Activated T-cell treated with anti-CD3 and anti-CD28 coated beads for 4 hours (primary cell): ENCODE results near the gene ARHGEF6.

ENCODE experiments used
- DNase-seq: peaks from one replicate; pipeline ENCODE4 v3.0.0-alpha.2; 2020

Gene ARHGEF6

GRCh38 chrX:136636121-136636520 is 144.6 kb downstream of the ARHGEF6 start:
- DNase-seq = no peak

DNA sequence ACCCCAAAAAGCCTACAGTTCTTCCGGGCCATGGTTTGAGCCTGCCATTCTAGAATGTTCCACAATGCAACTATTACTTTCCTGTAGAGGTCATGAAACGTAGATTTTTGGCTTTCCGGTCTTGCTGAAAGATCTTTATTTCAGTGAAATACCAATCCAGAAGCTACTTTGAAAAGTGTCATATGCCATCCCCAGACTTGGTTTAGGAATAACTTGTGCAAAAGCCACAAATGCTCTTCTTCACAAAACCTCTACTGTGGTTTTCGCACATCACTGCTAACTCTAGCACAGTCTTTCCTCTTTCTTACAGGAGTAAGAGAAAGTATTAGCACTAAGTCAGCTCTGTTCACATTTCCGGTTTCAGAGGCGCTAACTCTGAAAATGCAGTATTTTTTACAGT is 145.5 kb downstream of the ARHGEF6 start:
- DNase-seq = no peak

- no peak for DNase-seq
These were observed 149.9 kb downstream of the ARHGEF6 start for GRCh38 chrX:136630881-136631280.

- DNase-seq = no peak
These were observed 151.5 kb downstream of the ARHGEF6 start for GRCh38 chrX:136629084-136629750.

DNA sequence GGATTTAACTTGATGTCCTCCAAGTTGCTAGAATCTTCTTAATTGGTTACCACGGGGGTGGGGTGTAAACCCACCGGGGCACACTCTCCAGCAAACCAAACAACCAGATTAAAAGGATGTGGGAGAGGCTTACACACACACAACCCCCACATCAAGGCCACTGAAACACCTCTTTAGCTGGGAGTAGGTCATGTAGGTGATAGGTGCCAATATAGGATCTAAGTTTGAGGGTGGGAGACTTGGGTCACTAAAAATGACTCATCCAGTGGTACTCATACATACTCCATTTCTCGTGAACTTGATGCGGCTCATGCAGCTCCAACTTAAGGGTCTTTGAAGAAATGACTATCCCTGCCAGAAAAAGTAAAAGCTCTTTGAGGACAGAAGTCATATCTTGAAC is 153.3 kb downstream of the ARHGEF6 start:
- DNase-seq = no peak

DNA sequence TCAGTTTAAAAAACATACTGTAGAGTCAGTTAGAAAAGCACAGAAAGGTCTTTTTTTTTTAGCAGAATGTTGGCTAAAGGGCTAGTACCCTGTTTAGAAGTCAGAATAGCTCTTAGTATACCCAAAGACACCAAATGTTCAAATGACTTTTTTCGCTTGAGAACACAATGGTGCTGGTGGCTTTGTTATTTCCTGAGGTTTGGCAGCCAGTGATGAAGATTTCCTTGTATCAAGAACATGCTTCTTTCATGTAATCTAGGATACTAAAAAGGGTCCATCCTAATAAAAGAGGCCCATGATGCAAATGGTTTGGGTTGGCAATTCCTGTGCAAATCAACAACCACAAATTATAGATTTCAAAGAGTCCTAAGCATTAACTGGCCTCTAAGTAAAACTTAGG is 153.8 kb downstream of the ARHGEF6 start:
- no peak for DNase-seq

- DNase-seq = no peak
These were observed 154.5 kb downstream of the ARHGEF6 start for GRCh38 chrX:136626237-136626636.

DNA sequence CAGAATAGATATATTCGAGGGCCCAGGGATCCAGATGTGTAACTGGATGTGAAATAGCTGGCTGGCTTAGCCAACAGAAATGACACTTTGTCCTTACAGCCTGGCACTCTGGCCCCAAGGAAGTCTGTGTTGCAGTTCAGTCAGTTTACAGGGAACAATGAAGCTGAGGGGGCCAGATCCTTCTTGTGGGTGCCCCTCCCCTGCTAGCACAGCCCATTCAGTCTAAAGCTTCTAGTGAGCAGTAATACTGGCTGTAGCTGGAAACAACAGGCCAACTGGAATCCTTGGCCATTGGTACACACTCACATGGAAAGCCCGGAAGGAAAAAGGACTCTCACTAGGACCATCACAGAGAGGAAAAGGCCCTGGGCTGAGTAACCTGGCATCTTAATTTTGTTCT is 155.5 kb downstream of the ARHGEF6 start:
- no peak for DNase-seq

DNA sequence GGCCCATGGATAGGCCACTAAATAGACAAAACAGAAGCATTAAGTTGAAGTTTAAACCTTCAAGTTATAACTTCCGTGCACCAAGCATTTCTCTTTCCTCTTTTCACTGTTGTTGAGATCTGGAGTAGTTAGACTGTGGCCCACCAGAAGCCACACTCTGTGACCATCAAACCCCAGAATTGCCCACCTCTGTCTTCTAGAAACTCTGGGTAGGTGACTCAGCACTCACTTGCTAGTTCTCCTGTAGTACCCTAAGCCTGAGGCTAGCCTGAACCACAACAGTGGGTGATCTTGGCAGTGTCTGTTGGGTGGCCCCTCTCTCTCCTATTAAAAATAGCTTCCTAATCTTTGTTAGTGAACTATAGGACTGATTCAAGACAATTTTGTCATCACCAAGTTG is 157.3 kb downstream of the ARHGEF6 start:
- DNase-seq = no peak

DNA sequence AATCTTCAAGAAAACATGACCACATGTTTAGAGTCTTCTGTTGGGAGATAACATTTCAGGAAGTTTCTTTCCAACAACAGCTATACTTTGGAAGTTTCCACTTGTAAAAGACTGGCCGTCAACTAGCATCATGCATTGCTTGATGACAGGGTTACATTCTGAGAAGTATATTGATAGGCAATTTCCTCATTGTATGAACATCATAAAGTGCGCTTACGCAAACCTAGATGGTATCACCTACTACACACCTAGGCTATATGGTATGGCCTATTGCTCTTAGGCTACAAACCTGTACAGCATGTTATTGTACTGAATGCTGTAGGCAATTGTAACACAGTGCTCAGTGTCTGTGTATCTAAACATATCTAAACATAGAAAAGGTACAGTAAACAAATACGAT is 158.2 kb downstream of the ARHGEF6 start:
- DNase-seq = no peak

DNA sequence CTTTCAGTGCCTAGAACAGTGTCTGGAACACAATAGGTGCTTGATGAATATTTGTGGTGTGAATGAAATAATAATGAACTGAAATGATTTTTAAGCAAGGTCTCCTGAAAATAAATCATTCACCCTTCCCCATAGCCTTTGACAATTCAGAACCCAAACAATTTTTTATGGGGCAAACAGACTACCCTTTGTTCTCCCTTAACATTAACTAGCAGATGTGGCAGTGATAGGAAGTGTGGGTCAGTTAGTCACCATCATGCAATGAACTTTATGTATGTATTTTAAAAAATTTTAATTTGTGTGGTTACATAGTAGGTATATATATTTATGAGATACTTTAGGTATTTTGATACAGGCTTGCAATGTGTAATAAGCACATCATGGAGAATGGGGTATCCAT is 160.0 kb downstream of the ARHGEF6 start:
- no peak for DNase-seq

DNA sequence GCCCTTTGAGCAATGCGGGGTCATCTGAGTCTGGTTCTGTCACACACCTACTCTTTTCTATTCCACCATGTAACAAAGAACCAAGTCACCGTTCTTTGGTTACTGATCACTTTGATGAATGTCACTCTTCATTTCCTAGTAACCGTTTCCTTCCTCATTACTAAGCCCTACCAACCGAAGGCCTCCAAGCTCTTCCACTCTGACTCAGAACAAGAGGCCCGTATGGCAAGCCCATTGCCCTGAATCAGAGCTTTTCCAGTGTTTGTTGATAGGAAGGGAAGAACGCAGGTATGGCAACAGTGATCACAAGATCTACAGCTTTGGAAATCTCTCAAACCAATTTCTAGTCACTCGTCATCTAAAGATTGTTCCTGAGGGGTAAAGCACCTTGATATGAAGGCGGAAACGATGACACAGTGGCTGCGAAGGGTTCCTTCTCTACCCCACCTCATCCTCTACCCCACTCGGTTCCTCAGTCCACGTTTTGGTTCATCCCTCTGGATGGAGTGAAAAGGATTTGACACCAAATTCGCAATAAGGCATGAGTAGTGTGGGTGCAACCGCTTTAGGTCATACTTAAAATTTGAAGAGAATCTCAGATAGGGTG is 160.7 kb downstream of the ARHGEF6 start:
- no peak for DNase-seq

DNA sequence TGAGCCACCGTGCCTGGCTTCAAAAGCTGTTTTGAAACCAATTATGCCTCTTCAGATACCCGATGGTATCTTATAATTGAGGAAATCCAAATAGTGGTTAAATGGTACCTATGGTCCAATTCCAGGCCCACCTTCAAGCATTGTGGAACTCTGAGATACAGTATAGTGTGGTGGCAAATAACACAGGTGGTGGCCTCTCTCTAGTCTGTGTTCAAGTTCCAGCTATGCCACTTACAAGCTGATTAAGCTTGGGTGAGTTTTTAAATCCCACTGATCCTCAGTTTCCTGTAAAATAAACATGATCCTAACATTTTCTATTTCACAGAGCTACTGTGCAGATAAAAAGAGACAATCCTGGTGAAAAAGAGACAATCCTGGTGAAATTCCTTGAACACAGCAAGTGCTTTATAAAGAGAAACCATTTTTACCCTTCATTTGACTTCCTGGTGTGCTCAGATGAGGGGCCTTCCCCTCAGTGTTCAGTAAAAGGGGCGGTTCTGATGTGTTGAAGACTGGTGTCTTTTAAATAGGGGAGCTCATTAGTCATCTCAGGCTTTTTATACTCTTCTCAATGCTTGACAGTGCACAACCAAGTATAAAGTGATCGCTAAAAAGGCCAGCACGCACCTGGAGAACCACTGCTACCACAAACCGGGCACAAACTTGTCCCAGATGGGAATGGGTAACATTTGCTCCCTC is 163.6 kb downstream of the ARHGEF6 start:
- DNase-seq = no peak
